Endometrial microvascular endothelial cells (primary cell): Measurements from ENCODE around the gene EPHB6. TPM values are rescaled to one million over a fixed set of nuclear protein-coding genes. Genes with fewer than 3 reads are reported as not detected.

ENCODE experiments used
- in situ Hi-C: cut with HindIII; loops from 2 replicates; pipeline ENCODE4 v1.10.0; 2017; ENCODE audit warnings: low sequenced_read_pairs, low pct_unique_long_range_greater_than_20kb; ENCODE audit errors: inconsistent ontology term
- total RNA-seq: library from RNA; depleted of rRNA; stranded (reverse); fragments of >200 nt; gene quantifications from one replicate; pipeline ENCODE4 v1.2.3, GENCODE V29; 2015; ENCODE audit errors: inconsistent ontology term

EPHB6 gene
- total RNA-seq, 1 donor from 2014 or later = not detected

GRCh38 chr7:142890874-142891485 is 36.1 kb downstream of the EPHB6 start:
- in situ Hi-C loops = no loop called here

DNA sequence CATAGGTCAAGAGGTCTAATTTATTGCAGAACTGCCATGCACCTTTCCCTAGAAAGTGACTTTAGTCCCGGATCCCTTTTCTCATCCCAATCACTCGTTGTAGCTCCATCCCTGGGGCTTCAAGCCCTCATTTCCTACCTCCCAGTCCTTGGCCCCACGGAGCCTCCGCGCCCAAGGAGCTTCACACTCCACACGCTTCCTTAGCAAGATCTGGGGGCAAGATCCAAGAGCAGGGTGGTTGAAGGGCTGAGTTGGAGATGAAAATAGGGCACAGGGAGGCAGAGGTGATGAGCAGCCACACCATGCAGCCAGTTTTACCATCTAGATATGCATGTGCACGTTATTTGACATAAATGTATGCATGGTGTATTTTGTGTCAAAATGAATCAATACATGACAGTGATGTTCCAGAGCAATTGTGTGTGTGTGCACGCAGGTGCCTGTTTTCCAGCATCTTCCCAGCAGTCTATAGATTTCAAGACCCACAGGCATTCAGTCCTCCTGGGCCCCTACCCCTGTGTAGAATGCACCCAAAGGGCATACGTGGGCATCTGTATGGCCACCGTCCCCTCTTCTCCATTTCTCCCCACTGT is 36.7 kb downstream of the EPHB6 start:
- in situ Hi-C loops = no loop called here

GRCh38 chr7:142892951-142893350 is 38.1 kb downstream of the EPHB6 start:
- in situ Hi-C loops = no loop called here

GRCh38 chr7:142894112-142894984 is 39.5 kb downstream of the EPHB6 start:
- in situ Hi-C loops = no loop called here

DNA sequence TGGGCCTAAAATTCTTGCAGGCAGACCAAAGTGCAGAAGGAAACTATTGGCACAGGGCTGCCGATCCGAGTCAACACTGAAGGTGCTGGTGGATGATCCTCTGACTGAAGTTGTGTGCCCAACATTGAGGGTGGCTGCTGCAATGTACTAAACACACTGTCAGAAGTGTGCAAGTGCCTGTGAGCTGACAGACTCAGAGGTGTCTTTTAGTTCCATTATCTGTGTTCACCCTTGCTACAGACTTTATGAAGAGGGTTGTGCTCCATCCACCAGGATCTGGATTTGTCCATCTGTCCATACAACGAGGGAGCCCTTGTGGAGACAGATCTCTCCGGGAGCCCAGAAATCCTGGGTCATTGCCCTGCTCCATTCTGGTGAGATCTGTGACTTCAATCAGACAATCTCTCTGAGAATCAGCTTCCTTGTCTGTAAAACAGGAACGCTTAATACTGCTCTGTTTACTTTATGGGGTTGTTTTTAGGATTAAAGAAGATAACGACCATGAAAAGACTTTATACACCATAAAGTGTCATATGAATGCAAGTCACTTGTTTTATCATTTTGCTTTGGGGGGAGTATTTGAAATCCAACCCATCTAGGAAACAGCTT is 40.2 kb downstream of the EPHB6 start:
- in situ Hi-C loops = no loop called here

DNA sequence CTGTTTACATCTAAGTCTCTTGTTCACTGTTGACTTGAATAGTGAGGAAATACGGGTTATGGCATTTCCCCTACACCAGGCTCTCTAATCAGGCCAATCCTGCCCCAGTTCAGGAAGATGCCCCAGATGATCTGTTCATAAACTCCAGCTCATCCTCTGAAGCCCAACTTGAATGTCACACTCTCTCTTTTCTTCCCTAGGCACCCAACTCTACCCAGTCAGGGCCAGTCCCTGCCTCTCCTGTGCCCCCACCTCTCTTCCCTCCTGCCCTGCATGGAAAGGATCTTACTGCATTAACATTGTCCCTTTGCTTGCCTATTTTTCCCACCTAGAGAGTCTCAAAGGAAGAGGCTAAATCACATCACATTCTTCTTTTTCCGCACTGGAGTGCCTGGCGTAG is 41.3 kb downstream of the EPHB6 start:
- in situ Hi-C loops = no loop called here

- in situ Hi-C loops = no loop called here
Observed at GRCh38 chr7:142896741-142897379, 42.0 kb downstream of the EPHB6 start.

DNA sequence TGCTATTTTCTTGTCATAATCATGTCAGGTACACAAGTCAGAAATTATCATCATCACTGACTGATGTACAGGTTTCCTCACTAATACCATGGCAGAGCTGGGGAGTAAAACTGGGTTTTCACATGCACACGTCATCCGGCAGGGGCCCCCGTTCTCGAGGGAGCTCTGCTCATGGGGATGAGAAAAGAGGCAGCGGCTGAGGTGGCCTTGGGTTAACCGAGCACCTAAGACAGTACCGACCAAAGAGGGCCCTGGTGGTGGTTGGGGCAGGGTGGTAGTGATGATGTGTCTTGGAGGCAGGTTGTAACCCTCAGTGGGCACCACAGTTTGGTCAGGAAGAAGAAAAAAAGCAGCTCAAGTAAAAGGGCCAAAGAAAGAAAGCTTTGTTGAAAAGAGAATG is 42.8 kb downstream of the EPHB6 start:
- in situ Hi-C loops = no loop called here

GRCh38 chr7:142898377-142899170 is 43.7 kb downstream of the EPHB6 start:
- in situ Hi-C loops = no loop called here

DNA sequence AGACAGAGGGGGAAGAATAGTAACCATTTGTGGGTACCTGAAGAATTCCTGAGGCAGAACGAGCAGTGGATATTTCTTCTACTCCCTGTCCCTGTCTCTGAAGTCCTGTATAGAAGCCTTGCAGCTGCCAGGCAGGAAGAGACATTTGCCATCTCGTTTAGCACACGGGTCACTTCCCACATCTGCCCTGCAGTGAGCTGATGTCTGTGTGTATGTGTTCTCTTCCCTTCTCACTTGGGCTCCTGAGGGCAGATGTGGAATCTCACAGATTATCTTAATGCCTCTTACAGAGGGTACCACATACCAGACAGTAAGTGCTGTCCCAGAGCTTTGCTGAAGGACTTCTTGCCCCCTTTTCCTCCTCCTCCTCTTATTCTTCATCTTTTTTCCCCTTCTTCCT is 44.8 kb downstream of the EPHB6 start:
- in situ Hi-C loops = no loop called here

- in situ Hi-C loops = no loop called here
Observed at GRCh38 chr7:142901426-142902259, 46.8 kb downstream of the EPHB6 start.

- in situ Hi-C loops = no loop called here
Observed at GRCh38 chr7:142904128-142904527, 49.3 kb downstream of the EPHB6 start.

- in situ Hi-C loops = no loop called here
Observed at GRCh38 chr7:142905759-142906158, 50.9 kb downstream of the EPHB6 start.

GRCh38 chr7:142906643-142907042 is 51.8 kb downstream of the EPHB6 start:
- in situ Hi-C loops = no loop called here

DNA sequence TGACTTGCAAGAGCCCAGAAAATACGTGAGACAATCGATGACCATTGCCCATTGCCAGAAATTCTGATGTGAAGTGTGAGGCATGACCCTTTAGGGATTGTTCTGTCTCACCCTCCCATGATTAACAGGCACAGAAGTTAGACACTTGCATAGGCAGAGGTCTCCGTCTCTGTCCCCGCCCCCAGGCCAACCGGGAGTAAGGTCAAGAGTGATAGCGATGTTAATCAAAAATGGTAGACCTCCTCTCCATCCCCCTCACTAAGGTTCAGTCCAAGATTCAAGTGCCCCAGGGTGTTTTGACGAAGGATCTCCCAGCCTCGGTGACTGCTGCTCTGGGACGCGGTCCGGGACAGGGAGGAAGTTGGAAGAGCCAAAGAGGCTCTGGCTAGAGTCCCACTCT is 53.4 kb downstream of the EPHB6 start:
- in situ Hi-C loops = no loop called here

DNA sequence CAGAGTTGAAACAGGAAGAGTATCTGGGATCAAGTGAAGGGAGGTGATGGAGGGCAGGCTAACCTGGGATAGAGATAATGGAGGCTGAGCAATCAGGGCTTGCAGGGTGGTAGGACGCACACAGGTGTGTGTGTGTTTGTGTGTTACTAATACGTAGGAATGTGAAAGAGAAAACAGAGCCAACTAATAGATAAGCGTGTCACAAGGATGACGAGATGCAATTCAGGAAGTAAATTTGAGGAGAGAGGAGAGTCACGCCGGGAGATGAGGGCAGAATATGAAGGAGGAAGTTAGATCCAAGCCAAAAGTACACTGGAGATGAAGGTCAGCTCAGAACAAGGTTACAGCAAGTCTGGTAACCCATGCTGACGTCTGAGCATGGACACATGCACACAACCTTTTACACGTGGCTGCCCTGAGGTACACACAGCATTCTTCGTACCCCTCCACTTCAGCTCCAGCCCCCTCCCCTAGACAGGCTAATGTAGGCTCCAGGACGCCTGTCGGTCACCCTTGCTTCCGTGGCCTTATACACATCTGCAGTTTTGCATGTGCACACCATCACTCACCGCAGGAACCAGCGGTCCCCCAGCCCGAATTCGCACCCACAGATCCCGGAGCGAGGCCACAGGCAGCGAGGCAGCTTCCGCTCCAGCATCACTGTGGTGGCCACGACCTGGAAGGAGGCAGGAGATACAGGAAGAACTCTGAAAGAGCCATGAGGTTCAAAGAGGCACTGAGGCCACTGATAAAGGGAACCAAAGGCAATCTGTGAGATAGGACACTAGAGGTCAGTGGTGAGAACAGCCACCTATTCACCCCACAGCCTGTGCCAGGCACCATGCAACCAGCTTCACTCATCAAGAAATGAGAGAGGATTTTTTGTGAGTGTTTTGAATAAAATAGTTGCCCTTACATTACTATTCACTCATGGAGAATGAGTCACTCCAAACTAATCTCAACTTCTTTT is 54.3 kb downstream of the EPHB6 start:
- in situ Hi-C loops = no loop called here

- in situ Hi-C loops = no loop called here
Observed at GRCh38 chr7:142910031-142910433, 55.2 kb downstream of the EPHB6 start.
